IMR-90 (cell line): ENCODE measurements around the gene SOX6. TPM values are rescaled to one million over a fixed set of nuclear protein-coding genes. Genes with fewer than 3 reads are reported as not detected.

Experiments
- ATAC-seq: fragments of 200-7000 bp; cut with Tn5 transposase; 2 replicates; pipeline ENCODE4 v1.9.1; 2020; ENCODE audit warnings: low read depth, mild to moderate bottlenecking, moderate library complexity
- BruUV-seq: library from RNA; stranded (reverse); fragments of 400-500 nt; replicated peaks from 2 replicates; lab custom pipeline; 2021; lab: Mats Ljungman, UMichigan
- CTCF ChIA-PET: fragments of 300-600 bp; formaldehyde crosslinking; extraction: SDS; loops from one replicate; lab custom pipeline; 2021; ENCODE audit warnings: antibody characterized with exemption; lab: Yijun Ruan, JAX
- POLR2A ChIA-PET: fragments of 300-600 bp; sonication (Branson Sonifier 250); formaldehyde crosslinking; loops from one replicate; lab custom pipeline; 2022; ENCODE audit warnings: antibody characterized with exemption; ENCODE audit not compliant: unreplicated experiment; lab: Charles Lee
- DNase-seq: peaks from one replicate; pipeline ENCODE4 v3.0.0; 2013
- H2AFZ ChIP-seq: replicated peaks from 2 replicates; pipeline ENCODE3; 2013; ENCODE audit warnings: low read length, mild to moderate bottlenecking; ENCODE audit not compliant: poor library complexity
- H2AK5ac ChIP-seq: 2 replicates; pipeline ENCODE4 v1.6.1; 2013; ENCODE audit warnings: low read depth, low read length, inconsistent platforms
- H2AK9ac ChIP-seq: replicated peaks from 2 replicates; pipeline ENCODE3; 2013; ENCODE audit warnings: mild to moderate bottlenecking, low read depth, low read length, moderate library complexity; ENCODE audit not compliant: poor library complexity
- H2BK120ac ChIP-seq: 2 replicates; pipeline ENCODE4 v1.6.1; 2013; ENCODE audit warnings: low read depth, low read length, inconsistent platforms
- H2BK15ac ChIP-seq: 3 replicates; pipeline ENCODE4 v1.6.1; 2013; ENCODE audit warnings: low read depth, low read length, inconsistent platforms
- H2BK20ac ChIP-seq: 2 replicates; pipeline ENCODE4 v1.6.1; 2013; ENCODE audit warnings: low read depth, mild to moderate bottlenecking, inconsistent platforms, low read length, moderate library complexity
- H2BK5ac ChIP-seq: 2 replicates; pipeline ENCODE4 v1.6.1; 2013; ENCODE audit warnings: mild to moderate bottlenecking, low read depth, low read length, inconsistent platforms; ENCODE audit not compliant: poor library complexity, severe bottlenecking
- H3K14ac ChIP-seq: replicated peaks from 2 replicates; pipeline ENCODE4 v1.6.1; 2013; ENCODE audit warnings: low read depth, low read length, inconsistent platforms
- H3K18ac ChIP-seq: 2 replicates; pipeline ENCODE4 v1.6.1; 2013; ENCODE audit warnings: low read depth, low read length, control low read depth
- H3K23ac ChIP-seq: 2 replicates; pipeline ENCODE4 v1.6.1; 2013; ENCODE audit warnings: low read depth, low read length, inconsistent platforms
- H3K27ac ChIP-seq: 2 replicates; pipeline ENCODE4 v1.5.1; 2013; ENCODE audit warnings: mild to moderate bottlenecking, control low read depth, low read length; ENCODE audit not compliant: insufficient read depth
- H3K27me3 ChIP-seq: 2 replicates; pipeline ENCODE4 v1.6.1; 2013; ENCODE audit warnings: low read length; ENCODE audit not compliant: control insufficient read depth, insufficient read depth
- H3K36me3 ChIP-seq: 2 replicates; pipeline ENCODE4 v1.6.1; 2013; ENCODE audit warnings: low read length, mixed read lengths; ENCODE audit not compliant: control insufficient read depth, insufficient read depth
- H3K4ac ChIP-seq: 2 replicates; pipeline ENCODE4 v1.6.1; 2013; ENCODE audit warnings: low read depth, low read length, inconsistent platforms
- H3K4me1 ChIP-seq: 2 replicates; pipeline ENCODE4 v1.6.1; 2013; ENCODE audit warnings: low read length, mixed read lengths; ENCODE audit not compliant: control insufficient read depth, insufficient read depth
- H3K4me2 ChIP-seq: 2 replicates; pipeline ENCODE4 v1.6.1; 2013; ENCODE audit warnings: low read depth, mild to moderate bottlenecking, control low read depth, low read length, moderate library complexity
- H3K4me3 ChIP-seq: 2 replicates; pipeline ENCODE4 v1.5.1; 2013; ENCODE audit warnings: low read depth, mild to moderate bottlenecking, control low read depth, low read length, moderate library complexity; ENCODE audit not compliant: insufficient read depth
- H3K56ac ChIP-seq: 2 replicates; pipeline ENCODE4 v1.6.1; 2013; ENCODE audit warnings: low read length, inconsistent platforms; ENCODE audit not compliant: insufficient read depth; ENCODE audit errors: extremely low read depth
- H3K79me1 ChIP-seq, 2 experiments: 2 replicates each; pipeline ENCODE4 v1.6.1; 2013; ENCODE audit warnings: low read length in 2 of 2, inconsistent platforms in 1 of 2, low read depth in 1 of 2
- H3K9ac ChIP-seq: 2 replicates; pipeline ENCODE4 v1.6.1; 2013; ENCODE audit warnings: low read depth, low read length, control low read depth
- H3K9me1 ChIP-seq: 2 replicates; pipeline ENCODE4 v1.6.1; 2013; ENCODE audit warnings: low read length, inconsistent platforms; ENCODE audit not compliant: insufficient read depth
- H3K9me3 ChIP-seq: 2 replicates; pipeline ENCODE4 v1.6.1; 2013; ENCODE audit warnings: low read length; ENCODE audit not compliant: control insufficient read depth, insufficient read depth
- H4K20me1 ChIP-seq: 2 replicates; pipeline ENCODE4 v1.6.1; 2013; ENCODE audit warnings: low read length, inconsistent platforms; ENCODE audit not compliant: insufficient read depth
- H4K5ac ChIP-seq: 2 replicates; pipeline ENCODE4 v1.6.1; 2013; ENCODE audit warnings: mild to moderate bottlenecking, low read depth, low read length, control low read depth
- H4K8ac ChIP-seq, 2 experiments: 2 replicates each; pipeline ENCODE4 v1.6.1; 2013; ENCODE audit warnings: low read depth in 2 of 2, low read length in 2 of 2, control low read depth in 1 of 2, inconsistent platforms in 1 of 2
- H4K91ac ChIP-seq: 2 replicates; pipeline ENCODE4 v1.6.1; 2013; ENCODE audit warnings: low read depth, low read length, inconsistent platforms; ENCODE audit not compliant: insufficient read depth
- BHLHE40 ChIP-seq: fragments of 150-350 bp; IDR thresholded peaks from 2 replicates; pipeline ENCODE4 v1.6.1; 2016; ENCODE audit warnings: mild to moderate bottlenecking, low read depth, low read length
- CEBPB ChIP-seq: IDR thresholded peaks from 2 replicates; pipeline ENCODE4 v1.6.1; 2012; ENCODE audit warnings: low read depth, low read length, improper control_type of control experiment
- CHD1 ChIP-seq: IDR thresholded peaks from 2 replicates; pipeline ENCODE4 v1.6.1; 2012; ENCODE audit warnings: low read depth, low read length, improper control_type of control experiment
- FOS ChIP-seq: fragments of 150-350 bp; IDR thresholded peaks from 2 replicates; pipeline ENCODE4 v1.6.1; 2016; ENCODE audit warnings: low read depth, low read length
- MAFK ChIP-seq: IDR thresholded peaks from 2 replicates; pipeline ENCODE4 v1.6.1; 2012; ENCODE audit warnings: low read depth, low read length, improper control_type of control experiment
- MAZ ChIP-seq: IDR thresholded peaks from 2 replicates; pipeline ENCODE4 v1.6.1; 2012; ENCODE audit warnings: low read depth, mild to moderate bottlenecking, low read length, improper control_type of control experiment, moderate library complexity, borderline replicate concordance
- MXI1 ChIP-seq: IDR thresholded peaks from 2 replicates; pipeline ENCODE4 v1.6.1; 2012; ENCODE audit warnings: low read depth, mild to moderate bottlenecking, low read length, moderate library complexity, borderline replicate concordance
- NFE2L2 ChIP-seq: fragments of 150-350 bp; IDR thresholded peaks from 2 replicates; pipeline ENCODE4 v1.6.1; 2016; ENCODE audit warnings: low read depth, mild to moderate bottlenecking, low read length
- POLR2A ChIP-seq: IDR thresholded peaks from 2 replicates; pipeline ENCODE4 v1.6.1; 2012; ENCODE audit warnings: mild to moderate bottlenecking, low read depth, low read length
- RAD21 ChIP-seq: IDR thresholded peaks from 2 replicates; pipeline ENCODE4 v1.6.1; 2012; ENCODE audit warnings: low read length, improper control_type of control experiment
- RCOR1 ChIP-seq: IDR thresholded peaks from 2 replicates; pipeline ENCODE4 v1.6.1; 2012; ENCODE audit warnings: mild to moderate bottlenecking, low read length, improper control_type of control experiment; ENCODE audit not compliant: insufficient replicate concordance
- RFX5 ChIP-seq: IDR thresholded peaks from 2 replicates; pipeline ENCODE4 v1.8.0; 2012; ENCODE audit warnings: low read depth, mild to moderate bottlenecking, low read length, moderate library complexity
- SMC3 ChIP-seq: fragments of 150-350 bp; IDR thresholded peaks from 2 replicates; pipeline ENCODE4 v1.6.1; 2016; ENCODE audit warnings: low read depth, mild to moderate bottlenecking, antibody characterized with exemption, low read length, moderate library complexity
- dilution Hi-C: fragments of 300-500 bp; cut with HindIII; formaldehyde crosslinking; loops from one replicate; pipeline ENCODE4 v1.14.3; 2018; ENCODE audit warnings: low sequenced_read_pairs; ENCODE audit not compliant: unreplicated experiment
- in situ Hi-C: fragments of 300-500 bp; cut with MboI; formaldehyde crosslinking; loops from 3 replicates; pipeline ENCODE4 v1.14.3; 2019; ENCODE audit warnings: low sequenced_read_pairs, inconsistent platforms, mixed read lengths
- intact Hi-C: fragments of 100-400 bp; cut with micrococcal nuclease; formaldehyde crosslinking; loops from 2 replicates; pipeline ENCODE4 v1.10.0; 2022
- polyA plus RNA-seq, 3 experiments: library from polyadenylated mRNA; depleted of rRNA; stranded (reverse); fragments of >200 nt; gene quantifications; 2 replicates each; pipeline ENCODE4 v1.2.3, GENCODE V29; 2012; ENCODE audit warnings: low replicate concordance in 1 of 3
- total RNA-seq: library from RNA; depleted of rRNA; stranded (reverse); fragments of >200 nt; gene quantifications from 2 replicates; pipeline ENCODE4 v1.2.3, GENCODE V29; 2012
- TF ChIP-seq, protein P1 (sequence below): fragments of 150-350 bp; IDR thresholded peaks from 2 replicates; pipeline ENCODE4 v1.6.1; 2017; ENCODE audit warnings: mild to moderate bottlenecking, antibody characterized with exemption, low read length, low read depth
- TF ChIP-seq, protein P2 (sequence below): fragments of 150-350 bp; IDR thresholded peaks from 2 replicates; pipeline ENCODE4 v1.6.1; 2016; ENCODE audit warnings: low read depth, mild to moderate bottlenecking, low read length, moderate library complexity, borderline replicate concordance
- TF ChIP-seq, protein P3 (sequence below): conservative IDR thresholded peaks from 2 replicates; pipeline ENCODE4 v1.5.1; 2012; ENCODE audit warnings: mild to moderate bottlenecking, low read depth, low read length, improper control_type of control experiment

The SOX6 gene
- total and polyA plus RNA-seq, 2 of the 4 experiments (the other 2 are of a cell fraction): 1.7 to 7.7 TPM

DNA sequence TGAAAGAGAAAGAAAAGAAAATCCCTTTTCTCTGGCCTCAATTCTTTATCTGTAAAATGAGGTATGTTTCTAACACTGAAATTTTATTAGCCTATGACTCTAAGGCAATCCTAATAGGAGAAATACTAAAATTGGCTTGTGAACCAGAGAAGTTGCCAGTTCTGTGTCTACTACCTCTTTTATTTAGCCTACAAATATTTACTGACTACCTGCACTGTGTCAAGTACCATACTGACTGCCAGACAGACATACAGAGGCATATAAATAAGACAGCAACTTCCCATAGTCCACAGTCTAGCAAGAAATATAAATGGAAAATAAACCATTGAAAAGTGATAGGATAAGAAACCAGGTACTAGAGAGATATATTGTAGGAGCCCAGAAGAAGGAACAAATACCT lies 2.4 kb upstream of the SOX6 start:
- TF ChIP-seq CEBPB (no peak), MXI1 (no peak), RCOR1 (no peak), POLR2A (no peak), FOS (no peak), MAFK (no peak), CHD1 (no peak), RFX5 (no peak), RAD21 (no peak), NFE2L2 (no peak), SMC3 (no peak), MAZ (no peak), BHLHE40 (no peak)
- TF ChIP-seq, protein P1, sequence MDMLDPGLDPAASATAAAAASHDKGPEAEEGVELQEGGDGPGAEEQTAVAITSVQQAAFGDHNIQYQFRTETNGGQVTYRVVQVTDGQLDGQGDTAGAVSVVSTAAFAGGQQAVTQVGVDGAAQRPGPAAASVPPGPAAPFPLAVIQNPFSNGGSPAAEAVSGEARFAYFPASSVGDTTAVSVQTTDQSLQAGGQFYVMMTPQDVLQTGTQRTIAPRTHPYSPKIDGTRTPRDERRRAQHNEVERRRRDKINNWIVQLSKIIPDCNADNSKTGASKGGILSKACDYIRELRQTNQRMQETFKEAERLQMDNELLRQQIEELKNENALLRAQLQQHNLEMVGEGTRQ: no peak
- TF ChIP-seq, protein P2, sequence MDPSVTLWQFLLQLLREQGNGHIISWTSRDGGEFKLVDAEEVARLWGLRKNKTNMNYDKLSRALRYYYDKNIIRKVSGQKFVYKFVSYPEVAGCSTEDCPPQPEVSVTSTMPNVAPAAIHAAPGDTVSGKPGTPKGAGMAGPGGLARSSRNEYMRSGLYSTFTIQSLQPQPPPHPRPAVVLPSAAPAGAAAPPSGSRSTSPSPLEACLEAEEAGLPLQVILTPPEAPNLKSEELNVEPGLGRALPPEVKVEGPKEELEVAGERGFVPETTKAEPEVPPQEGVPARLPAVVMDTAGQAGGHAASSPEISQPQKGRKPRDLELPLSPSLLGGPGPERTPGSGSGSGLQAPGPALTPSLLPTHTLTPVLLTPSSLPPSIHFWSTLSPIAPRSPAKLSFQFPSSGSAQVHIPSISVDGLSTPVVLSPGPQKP: no peak
- TF ChIP-seq, protein P3, sequence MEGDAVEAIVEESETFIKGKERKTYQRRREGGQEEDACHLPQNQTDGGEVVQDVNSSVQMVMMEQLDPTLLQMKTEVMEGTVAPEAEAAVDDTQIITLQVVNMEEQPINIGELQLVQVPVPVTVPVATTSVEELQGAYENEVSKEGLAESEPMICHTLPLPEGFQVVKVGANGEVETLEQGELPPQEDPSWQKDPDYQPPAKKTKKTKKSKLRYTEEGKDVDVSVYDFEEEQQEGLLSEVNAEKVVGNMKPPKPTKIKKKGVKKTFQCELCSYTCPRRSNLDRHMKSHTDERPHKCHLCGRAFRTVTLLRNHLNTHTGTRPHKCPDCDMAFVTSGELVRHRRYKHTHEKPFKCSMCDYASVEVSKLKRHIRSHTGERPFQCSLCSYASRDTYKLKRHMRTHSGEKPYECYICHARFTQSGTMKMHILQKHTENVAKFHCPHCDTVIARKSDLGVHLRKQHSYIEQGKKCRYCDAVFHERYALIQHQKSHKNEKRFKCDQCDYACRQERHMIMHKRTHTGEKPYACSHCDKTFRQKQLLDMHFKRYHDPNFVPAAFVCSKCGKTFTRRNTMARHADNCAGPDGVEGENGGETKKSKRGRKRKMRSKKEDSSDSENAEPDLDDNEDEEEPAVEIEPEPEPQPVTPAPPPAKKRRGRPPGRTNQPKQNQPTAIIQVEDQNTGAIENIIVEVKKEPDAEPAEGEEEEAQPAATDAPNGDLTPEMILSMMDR: no peak
- Histone ChIP-seq H2BK120ac (no peak overlapping the region), H2AK5ac (no peak overlapping the region), H3K23ac (no peak overlapping the region), H3K4ac (no peak overlapping the region), H2BK20ac (no peak overlapping the region), H3K4me2 (no peak overlapping the region), H3K56ac (no peak overlapping the region), H4K5ac (no peak overlapping the region), H3K14ac (no peak overlapping the region), H3K79me1 (peaks cover 0 to 4% of the 10 kb centered on the region in 2 experiments; a peak in 1 of 4 replicates), H3K9ac (no peak overlapping the region), H3K9me3 (no peaks in the 10 kb centered on the region), H3K4me3 (no peak overlapping the region), H4K20me1 (no peaks in the 10 kb centered on the region), H4K8ac (no peak overlapping the region), H2AFZ (no peak overlapping the region), H3K36me3 (no peaks in the 10 kb centered on the region), H3K27ac (no peak overlapping the region), H3K27me3 (no peaks in the 10 kb centered on the region), H3K4me1 (peaks cover 7% of the 10 kb centered on the region; the same call in 1 of the 2 replicates), H2BK15ac (no peak overlapping the region), H4K91ac (no peak overlapping the region), H3K18ac (no peak overlapping the region), H3K9me1 (no peaks in the 10 kb centered on the region), H2AK9ac (no peak overlapping the region), H2BK5ac (no peak overlapping the region)
- no TSS peak for BruUV-seq
- intact Hi-C loops (no loop called here), dilution Hi-C loops (no loop called here), in situ Hi-C loops (no loop called here)
- DNase-seq (no peak), ATAC-seq (no peak)
- ChIA-PET CTCF (no interaction called here), POLR2A (no interaction called here)
